Hepatocyte (in vitro differentiated cells): ENCODE results near the gene F11R.

Experiments
- CTCF ChIP-seq: fragments of 200-600 bp; sonication (generic); IDR thresholded peaks from 2 replicates; pipeline ENCODE4 v1.5.1; 2016; ENCODE audit warnings: antibody characterized with exemption, mild to moderate bottlenecking; ENCODE audit not compliant: poor library complexity
- EZH2 ChIP-seq: fragments of 200-600 bp; sonication (generic); IDR thresholded peaks from 2 replicates; pipeline ENCODE4 v1.6.1; 2016; ENCODE audit warnings: antibody characterized with exemption, mild to moderate bottlenecking, borderline replicate concordance

- TF ChIP-seq CTCF, result peak; percentile 65
- TF ChIP-seq EZH2, result no peak
These were observed 23.5 kb downstream of the F11R start for GRCh38 chr1:160997323-160998038.
